Osteoblast (primary cell): Measurements from ENCODE around the gene SH3YL1. TPM values are rescaled to one million over a fixed set of nuclear protein-coding genes. Genes with fewer than 3 reads are reported as not detected.

ENCODE experiments used
- DNase-seq: peaks from one replicate; pipeline ENCODE4 v3.0.0; 2011; ENCODE audit warnings: low spot score, mixed read lengths; ENCODE audit not compliant: insufficient read length; ENCODE audit errors: missing footprints
- H2AFZ ChIP-seq: 2 replicates; pipeline ENCODE4 v1.6.0; 2011; ENCODE audit warnings: mild to moderate bottlenecking, low read length
- H3K27ac ChIP-seq: 2 replicates; pipeline ENCODE4 v1.5.1; 2011; ENCODE audit warnings: mild to moderate bottlenecking, low read depth, low read length, moderate library complexity
- H3K27me3 ChIP-seq: 2 replicates; pipeline ENCODE4 v1.6.0; 2012; ENCODE audit warnings: mild to moderate bottlenecking, control low read depth, inconsistent platforms, low read length, moderate library complexity; ENCODE audit not compliant: insufficient read depth
- H3K36me3 ChIP-seq: 2 replicates; pipeline ENCODE4 v1.5.1; 2011; ENCODE audit warnings: mild to moderate bottlenecking, low read length, control low read depth, moderate library complexity; ENCODE audit not compliant: insufficient read depth
- H3K4me1 ChIP-seq: 2 replicates; pipeline ENCODE4 v1.5.1; 2011; ENCODE audit warnings: mild to moderate bottlenecking, low read length, control low read depth, moderate library complexity; ENCODE audit not compliant: insufficient read depth
- H3K4me2 ChIP-seq: 2 replicates; pipeline ENCODE4 v1.6.0; 2011; ENCODE audit warnings: mild to moderate bottlenecking, low read length; ENCODE audit not compliant: insufficient read depth
- H3K4me3 ChIP-seq: fragments of 200-600 bp; sonication (generic); 3 replicates; pipeline ENCODE4 v1.5.1; 2012; ENCODE audit warnings: mild to moderate bottlenecking, low read length, inconsistent platforms; ENCODE audit not compliant: insufficient read depth
- H3K79me2 ChIP-seq: 2 replicates; pipeline ENCODE4 v1.6.0; 2012; ENCODE audit warnings: mild to moderate bottlenecking, low read length, control low read depth, inconsistent platforms; ENCODE audit not compliant: insufficient read depth
- H3K9me3 ChIP-seq: 2 replicates; pipeline ENCODE4 v1.5.1; 2011; ENCODE audit warnings: low read depth, low read length, control low read depth
- H4K20me1 ChIP-seq: 2 replicates; pipeline ENCODE4 v1.6.0; 2012; ENCODE audit warnings: mild to moderate bottlenecking, low read length, control low read depth; ENCODE audit not compliant: insufficient read depth
- CTCF ChIP-seq: IDR thresholded peaks from 2 replicates; pipeline ENCODE4 v1.5.1; 2011; ENCODE audit warnings: mild to moderate bottlenecking, low read depth, low read length, moderate library complexity; ENCODE audit errors: extremely low read depth
- total RNA-seq: library from RNA; depleted of rRNA; stranded (reverse); fragments of >200 nt; gene quantifications from 2 replicates; pipeline ENCODE4 v1.2.3, GENCODE V29; 2012

The SH3YL1 gene
- total RNA-seq, 1 donor, result 52.1 TPM

GRCh38 chr2:285531-285930 lies 21.7 kb upstream of the SH3YL1 start:
- peaks cover 11% of the 10 kb centered on the region for H4K20me1 ChIP-seq
- H3K4me2 ChIP-seq, result peak overlapping the region; percentile 50

GRCh38 chr2:284896-285492 lies 21.2 kb upstream of the SH3YL1 start:
- Histone ChIP-seq H3K4me1 (peaks cover 31% of the 10 kb centered on the region), H3K27ac (peak overlapping the region; percentile 63), H3K27me3 (peaks cover 26% of the 10 kb centered on the region), H3K36me3 (peaks cover 13% of the 10 kb centered on the region), H3K4me3 (no peak overlapping the region), H3K9me3 (no peaks in the 10 kb centered on the region), H3K4me2 (peak overlapping the region; percentile 50), H2AFZ (no peak overlapping the region), H4K20me1 (peaks cover 12% of the 10 kb centered on the region), H3K79me2 (no peaks in the 10 kb centered on the region)
- DNase-seq, result no peak
- TF ChIP-seq CTCF, result no peak

More at GRCh38 chr2:285531-285930, 21.7 kb upstream of the SH3YL1 start:
- Histone ChIP-seq H2AFZ (no peak overlapping the region), H3K4me1 (peaks cover 32% of the 10 kb centered on the region), H3K36me3 (peaks cover 9% of the 10 kb centered on the region), H3K27ac (peak overlapping the region; percentile 63), H3K4me3 (no peak overlapping the region), H3K9me3 (no peaks in the 10 kb centered on the region), H3K27me3 (peaks cover 28% of the 10 kb centered on the region), H3K79me2 (no peaks in the 10 kb centered on the region)
- DNase-seq, result peak; percentile 95
- no peak for TF ChIP-seq CTCF

DNA sequence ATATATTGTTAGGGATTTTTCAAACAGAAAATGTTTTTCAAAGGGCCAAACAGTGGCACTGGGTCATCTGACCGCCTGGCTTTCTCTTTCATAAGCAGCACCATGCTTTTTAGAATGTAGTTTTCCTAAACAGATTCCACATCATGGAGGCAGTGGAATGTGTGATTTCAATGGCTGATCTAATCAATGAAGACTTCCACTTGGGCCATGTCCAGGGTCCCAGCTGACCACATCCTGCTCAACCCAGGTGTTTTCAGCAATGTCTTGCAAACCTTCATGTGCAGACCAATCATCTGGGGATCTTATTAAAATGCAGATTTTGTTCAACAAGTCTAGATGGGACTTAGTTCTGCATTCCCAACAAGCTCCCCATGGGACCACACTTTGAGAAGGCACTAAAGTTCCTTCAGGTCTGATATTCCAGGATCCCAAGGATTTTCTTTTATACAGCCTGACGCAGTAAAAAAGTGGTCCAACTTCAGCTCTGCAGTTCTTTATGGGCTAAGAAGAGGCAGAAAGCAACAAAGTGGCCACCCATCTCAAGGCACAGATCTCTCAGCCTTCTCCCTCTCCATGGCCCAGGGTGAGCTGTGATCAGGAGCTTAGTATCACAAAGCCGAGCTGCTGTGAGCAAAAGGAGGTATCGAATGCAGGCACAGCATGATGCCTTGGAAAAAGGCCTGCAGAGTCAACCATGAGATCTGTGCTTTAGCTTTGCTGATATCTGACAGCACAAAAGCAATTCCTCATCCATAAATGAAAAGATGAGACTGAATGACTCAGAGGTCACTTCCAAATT lies 20.4 kb upstream of the SH3YL1 start:
- no peak for DNase-seq
- TF ChIP-seq CTCF, result no peak
- Histone ChIP-seq H3K27ac (no peak overlapping the region), H3K4me2 (no peak overlapping the region), H4K20me1 (peaks cover 15% of the 10 kb centered on the region), H3K79me2 (no peaks in the 10 kb centered on the region), H3K27me3 (peaks cover 18% of the 10 kb centered on the region), H3K36me3 (peaks cover 16% of the 10 kb centered on the region), H3K4me1 (peaks cover 24% of the 10 kb centered on the region), H3K4me3 (no peak overlapping the region), H3K9me3 (no peaks in the 10 kb centered on the region), H2AFZ (no peak overlapping the region)
